H1 (cell line): ENCODE measurements around the gene TSC22D3. TPM values are rescaled to one million over a fixed set of nuclear protein-coding genes. Genes with fewer than 3 reads are reported as not detected.

Experiments
- CTCF ChIA-PET: fragments of 300-600 bp; sonication (Branson Sonifier 250); formaldehyde crosslinking; loops from one replicate; lab custom pipeline; 2021; ENCODE audit not compliant: partially characterized antibody; lab: Charles Lee
- POLR2A ChIA-PET: fragments of 300-600 bp; sonication (Branson Sonifier 250); formaldehyde crosslinking; loops from one replicate; lab custom pipeline; 2021; ENCODE audit warnings: inconsistent platforms; ENCODE audit not compliant: partially characterized antibody; lab: Charles Lee
- DNase-seq, 2 experiments: peaks; one replicate each; pipeline versions ENCODE4 v3.0.0 to v3.0.0-alpha.2; 2010 to 2022; ENCODE audit warnings: low spot score in 2 of 2, low read depth in 1 of 2, mixed read lengths in 1 of 2
- FAIRE-seq: peaks from 2 replicates; lab custom pipeline; 2011; peaks lifted over from hg19 to GRCh38; lab: Jason Lieb, UNC
- H2AFZ ChIP-seq: 2 replicates; pipeline ENCODE4 v1.8.1; 2012; ENCODE audit warnings: low read length, inconsistent platforms
- H2AK5ac ChIP-seq: 2 replicates; pipeline ENCODE4 v1.6.1; 2013; ENCODE audit warnings: low read depth, low read length
- H2BK120ac ChIP-seq: replicated peaks from 2 replicates; pipeline ENCODE3; 2013; ENCODE audit warnings: low read depth, low read length, inconsistent platforms
- H2BK12ac ChIP-seq: 2 replicates; pipeline ENCODE4 v1.6.1; 2013; ENCODE audit warnings: low read depth, low read length
- H2BK15ac ChIP-seq: 2 replicates; pipeline ENCODE4 v1.6.1; 2013; ENCODE audit warnings: low read length
- H2BK20ac ChIP-seq: 2 replicates; pipeline ENCODE4 v1.6.1; 2013; ENCODE audit warnings: low read length
- H2BK5ac ChIP-seq: 2 replicates; pipeline ENCODE4 v1.6.1; 2013; ENCODE audit warnings: low read depth, low read length
- H3K14ac ChIP-seq: 2 replicates; pipeline ENCODE4 v1.6.1; 2013; ENCODE audit warnings: inconsistent platforms; ENCODE audit not compliant: insufficient read length
- H3K18ac ChIP-seq: 2 replicates; pipeline ENCODE4 v1.6.1; 2013; ENCODE audit warnings: low read length; ENCODE audit errors: extremely low read depth
- H3K23ac ChIP-seq: 2 replicates; pipeline ENCODE4 v1.6.1; 2013; ENCODE audit warnings: inconsistent platforms; ENCODE audit not compliant: insufficient read length
- H3K23me2 ChIP-seq: 2 replicates; pipeline ENCODE4 v1.6.1; 2013; ENCODE audit warnings: low read depth, low read length
- H3K27ac ChIP-seq: 2 replicates; pipeline ENCODE4 v1.6.1; 2011; ENCODE audit warnings: low read depth, low read length, inconsistent platforms
- H3K27me3 ChIP-seq, 4 experiments: replicated peaks in 1 of 4; 1 replicate in 1 of 4; 2 replicates in 3 of 4; pipeline versions ENCODE4 v1.6.1 to v1.8.1; 2011 to 2013; ENCODE audit warnings: low read length in 3 of 4, mild to moderate bottlenecking in 3 of 4, inconsistent platforms in 2 of 4, mixed read lengths in 2 of 4, moderate library complexity in 1 of 4; ENCODE audit not compliant: control insufficient read depth in 3 of 4, insufficient read depth in 3 of 4; ENCODE audit errors: extremely low read depth in 1 of 4
- H3K36me3 ChIP-seq, 4 experiments: 2 replicates each; pipeline versions ENCODE4 v1.6.1 to v1.8.1; 2011 to 2013; ENCODE audit warnings: mild to moderate bottlenecking in 4 of 4, low read length in 3 of 4, moderate library complexity in 2 of 4, control low read depth in 1 of 4, inconsistent platforms in 1 of 4; ENCODE audit not compliant: insufficient read depth in 4 of 4, control insufficient read depth in 2 of 4
- H3K4ac ChIP-seq: replicated peaks from 2 replicates; pipeline ENCODE3; 2013; ENCODE audit warnings: low read length, low read depth, mixed read lengths, inconsistent platforms; ENCODE audit not compliant: insufficient read length
- H3K4me1 ChIP-seq, 4 experiments: replicated peaks in 1 of 4; 1 replicate in 1 of 4; 2 replicates in 3 of 4; pipeline versions ENCODE4 v1.6.1 to v1.8.1; 2011 to 2013; ENCODE audit warnings: low read length in 3 of 4, inconsistent platforms in 2 of 4, mixed read lengths in 1 of 4; ENCODE audit not compliant: insufficient read depth in 4 of 4, control insufficient read depth in 3 of 4
- H3K4me2 ChIP-seq, 2 experiments: 2 replicates each; pipeline versions ENCODE4 v1.6.1 to v1.8.1; 2011 to 2013; ENCODE audit warnings: low read depth in 2 of 2, low read length in 2 of 2, control low read depth in 1 of 2, inconsistent platforms in 1 of 2, mild to moderate bottlenecking in 1 of 2; ENCODE audit not compliant: insufficient read depth in 1 of 2
- H3K4me3 ChIP-seq, 4 experiments: fragments of 200-600, 300-600 bp in 1 of 4; sonication (generic), shearing (Covaris generic), sonication (Bioruptor Twin) in 1 of 4; 2 replicates each; pipeline versions ENCODE4 v1.5.1 to v1.8.1; 2011 to 2016; ENCODE audit warnings: low read length in 4 of 4, low read depth in 3 of 4, control low read depth in 2 of 4, inconsistent platforms in 2 of 4, mild to moderate bottlenecking in 2 of 4, mixed read lengths in 1 of 4, moderate library complexity in 1 of 4; ENCODE audit not compliant: insufficient read depth in 2 of 4; ENCODE audit errors: extremely low read depth in 1 of 4
- H3K56ac ChIP-seq: replicated peaks from 2 replicates; pipeline ENCODE3; 2013; ENCODE audit warnings: low read depth, mild to moderate bottlenecking, mixed read lengths, low read length, inconsistent platforms; ENCODE audit not compliant: insufficient read length
- H3K79me1 ChIP-seq: 2 replicates; pipeline ENCODE4 v1.6.1; 2013; ENCODE audit warnings: low read depth, low read length, control low read depth
- H3K79me2 ChIP-seq, 2 experiments: 2 replicates each; pipeline versions ENCODE4 v1.6.1 to v1.8.1; 2012 to 2013; ENCODE audit warnings: low read length in 2 of 2, mild to moderate bottlenecking in 2 of 2, inconsistent platforms in 1 of 2; ENCODE audit not compliant: insufficient read depth in 2 of 2, control insufficient read depth in 1 of 2
- H3K9ac ChIP-seq, 4 experiments: replicated peaks in 1 of 4; 1 replicate in 1 of 4; 2 replicates in 3 of 4; pipeline versions ENCODE4 v1.6.1 to v1.8.1; 2011 to 2013; ENCODE audit warnings: low read depth in 3 of 4, low read length in 3 of 4, control low read depth in 2 of 4, mild to moderate bottlenecking in 2 of 4, moderate library complexity in 2 of 4, inconsistent platforms in 1 of 4; ENCODE audit errors: extremely low read depth in 1 of 4
- H3K9me3 ChIP-seq, 2 experiments: 2 replicates each; pipeline versions ENCODE4 v1.6.1 to v1.8.1; 2012 to 2013; ENCODE audit warnings: mild to moderate bottlenecking in 2 of 2, moderate library complexity in 2 of 2, control low read depth in 1 of 2, inconsistent platforms in 1 of 2, low read depth in 1 of 2, low read length in 1 of 2, mixed read lengths in 1 of 2; ENCODE audit not compliant: insufficient read depth in 2 of 2
- H4K20me1 ChIP-seq, 2 experiments: replicated peaks in 1 of 2; 2 replicates each; pipeline versions ENCODE3 to v1.8.1; 2011 to 2013; ENCODE audit warnings: inconsistent platforms in 2 of 2, low read length in 2 of 2, mild to moderate bottlenecking in 1 of 2; ENCODE audit not compliant: insufficient read depth in 2 of 2, control insufficient read depth in 1 of 2
- H4K5ac ChIP-seq: 2 replicates; pipeline ENCODE4 v1.6.1; 2013; ENCODE audit warnings: low read length, low read depth, mixed read lengths, inconsistent platforms; ENCODE audit not compliant: insufficient read length
- H4K8ac ChIP-seq: 2 replicates; pipeline ENCODE4 v1.8.0; 2013; ENCODE audit warnings: mild to moderate bottlenecking, moderate library complexity, low read length, inconsistent platforms; ENCODE audit not compliant: insufficient read depth; ENCODE audit errors: extremely low read depth
- H4K91ac ChIP-seq: replicated peaks from 2 replicates; pipeline ENCODE3; 2013; ENCODE audit warnings: low read length, mixed read lengths, inconsistent platforms; ENCODE audit not compliant: insufficient read length
- CBX5 ChIP-seq: fragments of 300-800, 300-1000 bp; sonication (generic); IDR thresholded peaks from 2 replicates; pipeline ENCODE4 v1.7.1; 2016; ENCODE audit warnings: antibody characterized with exemption, low read length, low read depth
- HDAC6 ChIP-seq: IDR thresholded peaks from one replicate; pipeline ENCODE4 v1.7.1; 2012; ENCODE audit warnings: low read depth, mild to moderate bottlenecking, inconsistent platforms, low read length, moderate library complexity
- RNF2 ChIP-seq: fragments of 200-900, 300-1000 bp; sonication (generic); IDR thresholded peaks from 2 replicates; pipeline ENCODE4 v1.7.1; 2016; ENCODE audit warnings: borderline replicate concordance, low read depth, mild to moderate bottlenecking, antibody characterized with exemption, low read length; ENCODE audit not compliant: poor library complexity, severe bottlenecking; ENCODE audit errors: missing control alignments
- SIRT6 ChIP-seq: IDR thresholded peaks from one replicate; pipeline ENCODE4 v1.7.1; 2012; ENCODE audit warnings: low read length, inconsistent platforms
- SRF ChIP-seq: IDR thresholded peaks from 2 replicates; pipeline ENCODE4 v1.6.1; 2011; ENCODE audit warnings: mild to moderate bottlenecking, low read depth, low read length, moderate library complexity
- TAF1 ChIP-seq: IDR thresholded peaks from 2 replicates; pipeline ENCODE4 v1.6.1; 2011; ENCODE audit warnings: mild to moderate bottlenecking, low read depth, low read length
- TAF7 ChIP-seq: optimal IDR thresholded peaks from 2 replicates; pipeline ENCODE3; 2011; ENCODE audit warnings: low read depth, mild to moderate bottlenecking, inconsistent platforms, low read length, moderate library complexity, borderline replicate concordance
- ZNF274 ChIP-seq: IDR thresholded peaks from 2 replicates; pipeline ENCODE4 v1.7.0; 2012; ENCODE audit warnings: low read length, borderline replicate concordance; ENCODE audit errors: extremely low read depth
- WGBS, 2 experiments: shearing (Covaris generic) in 1 of 2; methylation state at CpG; one replicate each; pipeline versions ENCODE4 v1.1.6 to v1.1.7; 2013 to 2015; ENCODE audit warnings: low lambda C conversion rate in 2 of 2, mixed read lengths in 2 of 2, inconsistent platforms in 1 of 2, low coverage in 1 of 2, missing lambda C conversion rate in 1 of 2; ENCODE audit not compliant: insufficient replicate concordance in 2 of 2, insufficient coverage in 1 of 2, insufficient read length in 1 of 2; ENCODE audit errors: extremely low coverage in 1 of 2, missing lambda C conversion rate in 1 of 2; 5-methylcytosine and 5-hydroxymethylcytosine counted together
- polyA plus RNA-seq, 7 experiments: library from polyadenylated mRNA; depleted of rRNA in 3 of 7; stranded (reverse) in 5 of 7; unstranded in 2 of 7; fragments of >200 nt in 5 of 7; fragments of 200-250 nt in 2 of 7; gene quantifications; 1 replicate in 5 of 7; 2 replicates in 1 of 7; 4 replicates in 1 of 7; pipeline versions ENCODE4 v1.2.1 to v1.2.3, GENCODE V29; 2011 to 2013; ENCODE audit warnings: missing spikeins in 2 of 7, mixed read lengths in 2 of 7
- total RNA-seq: library from RNA; stranded (reverse); fragmentation: NEBNext Ultra II Directional; extraction: Animal tissue kit (Norgen Biotek cat#: 25700); gene quantifications from 2 replicates; pipeline ENCODE4 v1.2.1, GENCODE V29; 2021

TSC22D3 gene
- total and polyA plus RNA-seq, 2 of the 8 experiments (the other 6 are each of a cell fraction or from before 2014, with no cell fraction given), result 7.6 to 12.9 TPM

DNA sequence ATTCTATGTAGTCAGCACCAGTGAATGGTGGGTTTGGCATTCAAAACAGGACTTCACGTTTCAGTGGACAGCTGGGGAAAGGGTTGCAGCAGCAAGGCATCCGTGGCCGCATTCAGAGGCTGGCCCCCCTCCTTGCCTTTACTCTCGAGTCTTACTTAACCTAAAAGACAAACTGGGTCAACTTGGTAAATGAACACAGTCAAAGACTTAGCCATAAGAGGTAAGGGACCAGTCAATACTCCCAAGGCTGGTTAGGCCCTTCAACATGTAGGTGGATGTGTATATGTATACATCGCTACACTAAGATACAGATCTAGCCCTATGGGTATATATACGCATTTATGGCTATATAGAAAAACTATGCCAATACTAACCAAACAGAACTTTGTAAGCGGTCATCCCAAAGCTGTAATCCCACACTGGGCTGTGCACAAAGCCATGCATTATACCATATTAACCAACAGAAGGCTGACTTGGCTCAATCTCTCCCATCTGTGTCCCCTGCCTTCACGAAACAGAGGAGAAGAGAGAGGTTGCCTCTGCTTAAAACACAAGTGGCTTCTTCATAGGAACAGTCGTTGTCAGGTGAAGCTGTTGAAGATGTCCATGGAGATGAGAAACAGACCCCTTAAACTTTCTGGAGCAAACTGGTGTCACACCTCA lies 61.9 kb downstream of the TSC22D3 start:
- Histone ChIP-seq H3K27me3 (peaks cover 0 to 9% (median 0%) of the 10 kb centered on the region in 4 experiments; a peak in 1 of 7 replicates), H3K18ac (no peak overlapping the region), H3K9ac (no peak overlapping the region), H2BK12ac (no peak overlapping the region), H2AK5ac (no peak overlapping the region), H3K36me3 (peaks cover 0 to 8% (median 0%) of the 10 kb centered on the region in 4 experiments; a peak in 1 of 8 replicates), H2BK15ac (no peak overlapping the region), H4K20me1 (no peaks in the 10 kb centered on the region), H3K79me1 (no peaks in the 10 kb centered on the region), H3K4me1 (peaks cover 0 to 17% (median 7%) of the 10 kb centered on the region in 4 experiments; a peak in 5 of 7 replicates), H3K14ac (no peak overlapping the region), H4K5ac (no peak overlapping the region), H3K4me2 (no peak overlapping the region), H2BK5ac (no peak overlapping the region), H2BK20ac (no peak overlapping the region), H3K79me2 (no peaks in the 10 kb centered on the region), H2BK120ac (no peak overlapping the region), H3K4ac (no peak overlapping the region), H3K23ac (no peak overlapping the region), H4K91ac (no peak overlapping the region), H3K56ac (no peak overlapping the region), H3K27ac (no peak overlapping the region), H4K8ac (no peak overlapping the region), H3K9me3 (no peaks in the 10 kb centered on the region), H3K23me2 (peaks cover 3% of the 10 kb centered on the region; the same call in 1 of the 2 replicates), H3K4me3 (no peak overlapping the region), H2AFZ (no peak overlapping the region)
- no peak for DNase-seq
- FAIRE-seq, result no peak
- TF ChIP-seq HDAC6, result no peak
- no peak for TF ChIP-seq RNF2
- no peak for TF ChIP-seq SRF
- no peak for TF ChIP-seq CBX5
- no peak for TF ChIP-seq SIRT6
- no peak for TF ChIP-seq TAF7
- TF ChIP-seq TAF1, result no peak
- TF ChIP-seq ZNF274, result no peak
- WGBS, 2 experiments, result 83% methylated on average over 6 of the region's 9 CpGs; no CpG with 5 or more reads in 1 of the 2 experiments
- ChIA-PET CTCF (interaction anchor here (1.2 to 17.0 kb wide), 7 partner anchors 17 to 107 kb away, joined by 3 to 325 read pairs (median 5); partner anchors contain the start of gene TSC22D3), POLR2A (interaction anchor here (1.0 to 7.3 kb wide), 3 partner anchors 8 to 40 kb away, joined by 3 to 51 read pairs (median 4); no protein-coding TSS in a partner anchor)
